ENCODE data around the gene KLHDC9.

GRCh38 chr1:161080441-161081405 is 17.4 kb upstream of the KLHDC9 start:
- TF ChIP-seq PKNOX1 (IDR thresholded peaks at IDR 0.05) (no peak), ELF4 (IDR thresholded peaks at IDR 0.05) (no peak), CTBP1 (IDR thresholded peaks at IDR 0.05; ENCODE audit: borderline replicate concordance) (no peak), BHLHE40 (IDR thresholded peaks at IDR 0.05; ENCODE audit: borderline replicate concordance) (no peak), ZNF384 (IDR thresholded peaks at IDR 0.05) (no peak), FOXA1 (IDR thresholded peaks at IDR 0.05) (no peak), SP1 (IDR thresholded peaks at IDR 0.05) (no peak), FOXK2 (IDR thresholded peaks at IDR 0.05) (no peak)

Measured in HEK293T (cell line).